Stomach (tissue), 4 donors: ENCODE results near the gene LTV1.

Source experiments
- CTCF ChIP-seq, 7 experiments: fragments of 450-650 bp in 4 of 7; fragments of 200-600 bp in 3 of 7; sonication (generic) in 3 of 7; IDR thresholded peaks; one replicate each; pipeline ENCODE4 v1.5.1; 2016 to 2019; ENCODE audit warnings: antibody characterized with exemption in 7 of 7, control low read depth in 2 of 7, mild to moderate bottlenecking in 1 of 7
- POLR2A ChIP-seq, 4 donors: fragments of 450-650 bp; IDR thresholded peaks; one replicate each; pipeline ENCODE4 v1.6.1; 2016; ENCODE audit warnings: antibody characterized with exemption in 4 of 4, control low read depth in 2 of 4, mild to moderate bottlenecking in 1 of 4, moderate library complexity in 1 of 4
- POLR2AphosphoS5 ChIP-seq, 3 donors: sonication (generic); formaldehyde crosslinking; IDR thresholded peaks; one replicate each; pipeline ENCODE4 v1.6.1; 2016; ENCODE audit warnings: antibody characterized with exemption in 3 of 3

GRCh38 chr6:143843677-143843999, 500 bp downstream of the LTV1 start:
- TF ChIP-seq POLR2A (IDR thresholded peaks at IDR 0.05) (no peak), CTCF (IDR thresholded peaks at IDR 0.05) (no peak), POLR2AphosphoS5 (IDR thresholded peaks at IDR 0.05) (no peak)
